Measurements from ENCODE around the gene CCDC169.

The CCDC169 gene

GRCh38 chr13:36217456-36217855 is 80.2 kb downstream of the CCDC169 start:
- TF ChIP-seq Cebpa-rat (IDR thresholded peaks at IDR 0.05) = no peak
- Histone ChIP-seq H3K4me1 (peaks cover 0 to 30% (median 6%) of the 10 kb centered on the region in 10 experiments; a peak in 10 of 20 replicates), H3K9me3 (replicated peaks in 1 of 11) (peaks cover 30 to 63% (median 50%) of the 10 kb centered on the region in 11 experiments), H3K4me3 (no peak overlapping the region), H3K4me2 (no peak overlapping the region), H3K36me3 (peaks cover 0 to 4% (median 0%) of the 10 kb centered on the region in 11 experiments; a peak in 2 of 22 replicates), H3K27ac (no peak overlapping the region), H3K27me3 (no peaks in the 10 kb centered on the region), H4K20me1 (no peaks in the 10 kb centered on the region), H3K9ac (no peak overlapping the region)

- peaks cover 0 to 40% (median 6%) of the 10 kb centered on the region in 10 experiments; a peak in 10 of 20 replicates for H3K4me1 ChIP-seq
- H3K4me3 ChIP-seq = peak within 1 kb of the TSS in 1 of 10 experiments; percentile 15; a peak in 2 of 20 replicates
- peak within 1 kb of the TSS in 5 of 11 experiments; percentile 15 to 36 (median 24); a peak in 6 of 22 replicates for H3K4me2 ChIP-seq
- H4K20me1 ChIP-seq = no peaks in the 10 kb centered on the region
- TF ChIP-seq Cebpa-rat (IDR thresholded peaks at IDR 0.05) = no peak
- peaks cover 34 to 86% (median 66%) of the 10 kb centered on the region in 11 experiments for H3K9me3 ChIP-seq (replicated peaks in 1 of 11)
- no peak within 1 kb of the TSS for H3K9ac ChIP-seq
- no peaks in the 10 kb centered on the region for H3K27me3 ChIP-seq
- peaks cover 0 to 4% (median 0%) of the 10 kb centered on the region in 11 experiments; a peak in 2 of 22 replicates for H3K36me3 ChIP-seq
- peak within 1 kb of the TSS in 1 of 11 experiments; percentile 39; a peak in 1 of 22 replicates for H3K27ac ChIP-seq
Observed at GRCh38 chr13:36214163-36214921, 83.3 kb downstream of the CCDC169 start, which contains the start of gene SOHLH2. Gene SOHLH2 (minus strand): TSS chr13:36214556. CDS start chr13:36214526, 30 bp downstream.

GRCh38 chr13:36212789-36213188 is 84.8 kb downstream of the CCDC169 start:
- Histone ChIP-seq H3K9ac (no peak overlapping the region), H3K4me1 (peaks cover 0 to 40% (median 6%) of the 10 kb centered on the region in 10 experiments; a peak in 10 of 20 replicates), H4K20me1 (no peaks in the 10 kb centered on the region), H3K27me3 (no peaks in the 10 kb centered on the region), H3K4me3 (no peak overlapping the region), H3K27ac (peak overlapping the region in 1 of 11 experiments; percentile 39; a peak in 1 of 22 replicates), H3K4me2 (peak overlapping the region in 5 of 11 experiments; percentile 14 to 37 (median 36); a peak in 8 of 22 replicates), H3K36me3 (peaks cover 0 to 4% (median 0%) of the 10 kb centered on the region in 11 experiments; a peak in 2 of 22 replicates), H3K9me3 (replicated peaks in 1 of 11) (peaks cover 34 to 78% (median 63%) of the 10 kb centered on the region in 11 experiments)
- TF ChIP-seq Cebpa-rat (IDR thresholded peaks at IDR 0.05) = no peak

- Histone ChIP-seq H3K4me3 (no peak overlapping the region; a peak in 1 of 20 replicates), H3K27ac (no peak overlapping the region), H3K9me3 (replicated peaks in 1 of 11) (peaks cover 33 to 73% (median 56%) of the 10 kb centered on the region in 11 experiments), H3K27me3 (no peaks in the 10 kb centered on the region), H3K36me3 (peaks cover 0 to 4% (median 0%) of the 10 kb centered on the region in 11 experiments; a peak in 2 of 22 replicates), H4K20me1 (no peaks in the 10 kb centered on the region), H3K9ac (no peak overlapping the region), H3K4me2 (peak overlapping the region in 2 of 11 experiments; percentile 14 to 31; a peak in 4 of 22 replicates), H3K4me1 (peaks cover 0 to 40% (median 6%) of the 10 kb centered on the region in 10 experiments; a peak in 10 of 20 replicates)
- no peak for TF ChIP-seq Cebpa-rat (IDR thresholded peaks at IDR 0.05)
Observed at GRCh38 chr13:36211567-36211966, 86.0 kb downstream of the CCDC169 start.

- H3K4me3 ChIP-seq = no peak overlapping the region
- H3K9me3 ChIP-seq (replicated peaks in 1 of 11) = peaks cover 33 to 69% (median 54%) of the 10 kb centered on the region in 11 experiments
- H3K4me1 ChIP-seq = peaks cover 0 to 38% (median 6%) of the 10 kb centered on the region in 10 experiments; a peak in 10 of 20 replicates
- no peak overlapping the region for H3K9ac ChIP-seq
- peaks cover 0 to 4% (median 0%) of the 10 kb centered on the region in 11 experiments; a peak in 2 of 22 replicates for H3K36me3 ChIP-seq
- no peak for TF ChIP-seq Cebpa-rat (IDR thresholded peaks at IDR 0.05)
- H4K20me1 ChIP-seq = no peaks in the 10 kb centered on the region
- no peak overlapping the region for H3K27ac ChIP-seq
- no peak overlapping the region for H3K4me2 ChIP-seq
- no peaks in the 10 kb centered on the region for H3K27me3 ChIP-seq
Observed at GRCh38 chr13:36210738-36211137, 86.9 kb downstream of the CCDC169 start.

- H3K27me3 ChIP-seq = no peaks in the 10 kb centered on the region
- no peaks in the 10 kb centered on the region for H4K20me1 ChIP-seq
- no peak overlapping the region for H3K4me2 ChIP-seq
- peaks cover 0 to 14% (median under 1%) of the 10 kb centered on the region in 10 experiments; a peak in 8 of 20 replicates for H3K4me1 ChIP-seq
- H3K9ac ChIP-seq = no peak overlapping the region
- TF ChIP-seq Cebpa-rat (IDR thresholded peaks at IDR 0.05) = no peak
- no peaks in the 10 kb centered on the region for H3K36me3 ChIP-seq
- no peak overlapping the region for H3K27ac ChIP-seq
- H3K4me3 ChIP-seq = no peak overlapping the region
- peaks cover 9 to 38% (median 24%) of the 10 kb centered on the region in 11 experiments; a peak in 18 of 22 replicates for H3K9me3 ChIP-seq (replicated peaks in 1 of 11)
Observed at GRCh38 chr13:36207672-36208071, 89.9 kb downstream of the CCDC169 start.

GRCh38 chr13:36193151-36193855 is 104.3 kb downstream of the CCDC169 start:
- H3K27ac ChIP-seq = no peak overlapping the region
- no peaks in the 10 kb centered on the region for H3K9me3 ChIP-seq (replicated peaks in 1 of 11)
- H3K4me2 ChIP-seq = no peak overlapping the region
- no peaks in the 10 kb centered on the region for H3K27me3 ChIP-seq
- H3K9ac ChIP-seq = no peak overlapping the region
- H3K4me3 ChIP-seq = no peak overlapping the region
- no peaks in the 10 kb centered on the region for H4K20me1 ChIP-seq
- TF ChIP-seq Cebpa-rat (IDR thresholded peaks at IDR 0.05) = no peak
- H3K36me3 ChIP-seq = no peaks in the 10 kb centered on the region
- peaks cover 0 to 17% (median 5%) of the 10 kb centered on the region in 10 experiments; a peak in 9 of 20 replicates for H3K4me1 ChIP-seq

GRCh38 chr13:36192166-36192565 is 105.4 kb downstream of the CCDC169 start:
- Histone ChIP-seq H3K27me3 (no peaks in the 10 kb centered on the region), H4K20me1 (no peaks in the 10 kb centered on the region), H3K9me3 (replicated peaks in 1 of 11) (no peaks in the 10 kb centered on the region), H3K36me3 (no peaks in the 10 kb centered on the region), H3K27ac (peak overlapping the region in 1 of 11 experiments; percentile 34; a peak in 1 of 22 replicates), H3K9ac (no peak overlapping the region), H3K4me2 (peak overlapping the region in 8 of 11 experiments; percentile 1 to 50 (median 36); a peak in 9 of 22 replicates), H3K4me3 (no peak overlapping the region), H3K4me1 (peaks cover 0 to 13% (median 5%) of the 10 kb centered on the region in 10 experiments; a peak in 9 of 20 replicates)
- TF ChIP-seq Cebpa-rat (IDR thresholded peaks at IDR 0.05) = no peak
